ENCODE measurements around the gene SH3GLB1.

- TF ChIP-seq CTCF (IDR thresholded peaks at IDR 0.05) (no peak), POLR2AphosphoS5 (IDR thresholded peaks at IDR 0.05) (peak in 1 of 2 donors; percentile 12), POLR2A (IDR thresholded peaks at IDR 0.05) (no peak)
Observed at GRCh38 chr1:86765073-86765472, 60.7 kb downstream of the SH3GLB1 start.
